Esophagus squamous epithelium (tissue), 4 donors: ENCODE measurements around the gene LIPC.

Source experiments
- CTCF ChIP-seq, 6 experiments: fragments of 450-650 bp in 4 of 6; fragments of 200-600 bp in 2 of 6; sonication (generic) in 2 of 6; IDR thresholded peaks; one replicate each; pipeline ENCODE4 v1.5.1; 2016 to 2019; ENCODE audit warnings: antibody characterized with exemption in 6 of 6, mild to moderate bottlenecking in 4 of 6, moderate library complexity in 4 of 6
- POLR2A ChIP-seq, 4 donors: fragments of 450-650 bp; IDR thresholded peaks; one replicate each; pipeline ENCODE4 v1.6.1; 2017; ENCODE audit warnings: antibody characterized with exemption in 4 of 4, mild to moderate bottlenecking in 4 of 4, moderate library complexity in 3 of 4

GRCh38 chr15:58409861-58410260, 21.9 kb upstream of the LIPC start:
- TF ChIP-seq CTCF (IDR thresholded peaks at IDR 0.05) (no peak), POLR2A (IDR thresholded peaks at IDR 0.05) (no peak)
